HG03520 (cell line): Measurements from ENCODE around the gene CLDND2.
"Not testable (repeated sequence)": the region's sequence is repeated elsewhere in the genome, so short reads cannot be mapped to it uniquely, and the experiment has no call there.

Experiments
- ATAC-seq: cut with Tn5 transposase; IDR thresholded peaks from one replicate; pipeline ENCODE4 v1.9.1; 2021; ENCODE audit warnings: mild to moderate bottlenecking, moderate library complexity; ENCODE audit not compliant: unreplicated experiment

CLDND2 gene

GRCh38 chr19:51368366-51369282, at the start of gene CLDND2:
TSS of gene CLDND2 (minus strand) at chr19:51369003. CDS start at chr19:51368577, 426 bp downstream.
- ATAC-seq, result no peak

GRCh38 chr19:51417810-51418157, 49.0 kb upstream of the CLDND2 start:
- ATAC-seq, result no peak

GRCh38 chr19:51417107-51417809, 48.5 kb upstream of the CLDND2 start, which contains the start of gene SIGLEC10:
TSS of gene SIGLEC10 (minus strand) at chr19:51417642. CDS start at chr19:51417581, 61 bp downstream.
- peak; percentile 54 for ATAC-seq

GRCh38 chr19:51416422-51416821, 47.6 kb upstream of the CLDND2 start:
- not testable (repeated sequence) for ATAC-seq

DNA sequence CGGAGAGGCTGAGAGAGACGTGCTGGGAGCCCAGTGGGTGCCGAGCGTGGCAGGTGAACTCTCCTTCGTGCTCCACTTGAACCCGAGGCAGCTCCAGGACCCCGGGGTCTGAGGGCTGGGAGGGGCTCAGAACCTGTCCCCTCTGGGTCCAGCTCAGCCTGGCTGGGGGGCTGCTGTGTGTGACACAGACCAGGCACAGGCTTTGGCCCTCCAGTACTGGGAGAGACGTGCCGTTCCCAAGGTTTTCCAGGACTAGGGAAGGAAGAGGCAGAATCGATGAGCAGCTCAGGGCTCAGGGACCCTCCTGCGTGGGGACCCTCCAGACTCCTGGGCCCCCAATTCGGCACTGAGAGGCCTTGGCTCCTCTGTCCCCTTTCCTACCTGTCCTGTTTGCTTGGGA, 46.4 kb upstream of the CLDND2 start:
- no peak for ATAC-seq

DNA sequence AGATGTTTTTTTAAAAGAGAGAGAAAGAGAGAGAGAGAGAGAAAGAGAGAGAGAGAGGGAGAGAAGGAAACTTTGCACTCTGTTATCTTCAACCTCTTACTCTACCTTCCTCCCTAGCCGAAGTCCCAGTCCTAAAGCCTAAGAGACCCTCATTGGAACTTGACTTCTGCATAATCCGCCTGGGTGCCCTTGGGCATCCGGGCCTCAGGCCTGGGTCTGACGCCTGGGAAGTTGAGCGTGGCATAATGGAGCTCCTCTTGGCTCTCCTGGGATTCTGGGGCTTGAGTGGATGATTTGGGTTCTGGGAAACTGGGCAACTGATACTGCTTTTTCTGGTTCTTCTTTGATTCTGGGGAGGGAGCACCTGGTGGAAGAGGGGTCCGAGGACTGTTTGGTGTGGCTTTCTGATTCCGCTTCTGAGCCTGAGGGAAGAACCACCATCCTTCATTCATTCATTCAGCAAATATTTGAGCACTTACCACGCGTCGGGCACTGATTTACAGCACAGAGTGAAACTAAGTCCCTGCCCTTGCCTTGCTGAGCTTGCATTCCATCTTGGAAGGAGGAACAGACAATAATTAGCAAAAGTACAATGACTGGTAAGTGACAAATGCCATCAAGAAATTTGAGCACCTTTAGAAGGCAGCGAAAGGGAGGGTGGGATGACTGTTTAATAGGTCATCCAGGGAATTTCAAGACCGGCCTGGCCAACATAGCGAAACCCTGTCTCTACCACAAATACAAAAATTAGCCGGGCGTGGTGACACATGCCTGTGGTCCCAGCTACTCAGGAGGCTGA, 42.3 kb upstream of the CLDND2 start:
- no peak for ATAC-seq

DNA sequence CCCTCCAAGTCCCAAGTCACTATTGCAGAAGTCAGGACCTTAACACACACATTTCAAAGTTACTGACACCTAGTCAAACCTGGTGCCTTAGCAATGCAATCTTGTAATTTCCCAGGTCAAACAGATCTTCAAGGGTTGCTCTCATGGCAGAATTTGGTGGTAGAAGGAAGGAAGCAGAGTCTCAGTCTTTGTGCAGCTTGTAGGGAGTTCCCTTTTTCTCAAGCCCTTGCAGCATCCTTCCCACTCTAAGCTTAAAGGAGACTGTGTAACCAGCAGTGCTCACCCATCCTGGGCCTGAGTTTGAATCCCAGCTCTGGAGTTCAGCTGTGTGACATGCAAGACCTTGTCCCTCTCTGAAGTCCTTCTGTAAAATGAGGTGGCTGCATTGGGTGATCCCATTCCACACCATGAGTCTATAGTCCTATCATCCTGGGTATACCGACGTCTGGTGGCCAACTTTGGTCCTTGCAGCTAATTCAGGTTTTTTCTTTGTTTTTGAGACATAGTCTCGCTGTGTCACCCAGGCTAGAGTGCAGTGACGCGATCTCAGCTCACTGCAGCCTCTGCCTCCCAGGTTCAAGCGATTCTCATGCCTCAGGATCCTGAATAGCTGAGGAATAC, 38.8 kb upstream of the CLDND2 start:
- no peak for ATAC-seq

DNA sequence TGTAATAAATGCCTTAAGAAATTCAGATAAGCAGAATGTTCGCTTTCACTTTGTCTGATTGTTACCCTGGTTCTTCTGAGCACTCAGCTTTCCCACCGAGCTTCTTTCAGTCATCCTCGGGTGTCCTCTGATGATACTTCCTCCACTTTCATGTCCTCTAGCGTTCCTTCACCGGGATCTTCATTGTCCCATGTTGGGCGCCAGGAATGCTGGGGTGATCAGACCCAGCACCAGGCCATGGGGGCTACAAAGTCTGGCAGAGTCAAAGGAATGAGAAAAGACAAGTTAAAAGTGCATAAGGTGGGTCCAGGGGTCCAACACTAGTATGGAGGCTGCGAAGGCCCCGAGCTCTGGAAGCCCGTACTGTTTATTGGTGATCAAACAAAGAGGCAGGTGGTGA, 33.3 kb upstream of the CLDND2 start:
- ATAC-seq, result no peak

- ATAC-seq, result not testable (repeated sequence)
Measured at GRCh38 chr19:51399936-51400335, 31.1 kb upstream of the CLDND2 start.

GRCh38 chr19:51399231-51399630, 30.4 kb upstream of the CLDND2 start:
- ATAC-seq, result no peak

DNA sequence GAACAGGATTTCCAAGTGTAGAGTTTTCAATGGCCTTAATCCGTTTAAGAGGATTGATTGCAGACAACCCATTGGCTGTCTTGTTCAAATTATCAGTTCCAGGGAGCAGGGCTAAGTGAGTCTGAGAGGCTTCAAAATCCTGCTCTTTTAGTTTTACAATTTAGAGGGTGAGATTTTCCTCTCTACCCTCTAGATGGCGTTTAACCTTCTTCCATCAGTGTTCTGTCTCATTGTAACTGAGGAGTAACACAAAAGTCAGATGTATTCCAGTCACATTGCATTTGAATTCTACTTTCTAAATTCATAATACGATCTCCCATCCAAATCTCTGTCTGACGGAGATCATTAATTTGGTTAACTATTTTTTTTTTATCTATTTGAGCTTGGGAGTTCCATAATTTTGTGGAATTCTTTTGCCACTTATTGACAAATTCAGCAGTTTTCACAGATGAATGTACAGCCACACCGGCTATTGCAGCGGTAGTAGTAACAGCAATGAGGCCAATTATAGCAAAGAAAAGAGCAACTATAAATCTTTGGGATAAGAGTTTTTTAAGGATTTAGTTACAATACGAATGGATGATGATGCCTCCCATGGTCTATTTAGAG, 29.4 kb upstream of the CLDND2 start:
- ATAC-seq, result no peak

DNA sequence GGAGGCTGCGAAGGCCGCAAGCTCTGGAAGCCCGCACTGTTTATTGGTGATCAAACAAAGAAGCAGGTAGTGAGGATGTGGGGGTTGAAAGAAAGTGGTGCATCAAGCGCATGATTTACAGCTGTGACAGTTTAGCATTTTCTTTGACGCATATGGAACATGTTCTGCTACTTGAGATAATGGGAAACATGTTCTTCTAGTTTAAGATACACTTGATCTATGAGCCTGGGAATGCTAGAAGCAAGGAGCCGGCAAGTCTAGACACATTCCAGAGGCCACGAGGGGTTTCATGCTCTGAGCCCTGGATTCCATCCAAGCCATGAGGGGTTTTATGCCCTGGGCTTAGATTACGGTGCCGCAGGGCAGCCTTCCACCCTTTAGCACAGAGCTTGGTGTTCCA, 28.6 kb upstream of the CLDND2 start:
- not testable (repeated sequence) for ATAC-seq

DNA sequence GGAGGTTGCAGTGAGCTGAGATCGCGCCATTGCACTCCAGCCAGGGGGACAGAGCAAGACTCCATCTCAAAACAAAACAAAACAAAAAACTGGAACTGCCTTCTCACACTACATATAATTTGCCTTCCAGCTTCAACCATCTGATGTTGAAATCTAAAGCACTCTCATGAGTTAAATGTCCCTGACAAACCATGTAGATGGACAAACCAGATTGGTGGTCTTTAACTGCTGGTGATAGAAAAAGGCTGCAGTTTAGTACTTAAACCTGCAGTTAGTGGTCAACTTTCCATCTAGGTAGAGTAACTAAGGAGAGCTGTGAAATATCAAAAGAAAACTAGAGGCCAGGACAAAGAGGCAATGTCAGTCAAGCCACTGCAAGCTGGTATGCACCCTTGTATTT, 27.4 kb upstream of the CLDND2 start:
- ATAC-seq, result no peak

DNA sequence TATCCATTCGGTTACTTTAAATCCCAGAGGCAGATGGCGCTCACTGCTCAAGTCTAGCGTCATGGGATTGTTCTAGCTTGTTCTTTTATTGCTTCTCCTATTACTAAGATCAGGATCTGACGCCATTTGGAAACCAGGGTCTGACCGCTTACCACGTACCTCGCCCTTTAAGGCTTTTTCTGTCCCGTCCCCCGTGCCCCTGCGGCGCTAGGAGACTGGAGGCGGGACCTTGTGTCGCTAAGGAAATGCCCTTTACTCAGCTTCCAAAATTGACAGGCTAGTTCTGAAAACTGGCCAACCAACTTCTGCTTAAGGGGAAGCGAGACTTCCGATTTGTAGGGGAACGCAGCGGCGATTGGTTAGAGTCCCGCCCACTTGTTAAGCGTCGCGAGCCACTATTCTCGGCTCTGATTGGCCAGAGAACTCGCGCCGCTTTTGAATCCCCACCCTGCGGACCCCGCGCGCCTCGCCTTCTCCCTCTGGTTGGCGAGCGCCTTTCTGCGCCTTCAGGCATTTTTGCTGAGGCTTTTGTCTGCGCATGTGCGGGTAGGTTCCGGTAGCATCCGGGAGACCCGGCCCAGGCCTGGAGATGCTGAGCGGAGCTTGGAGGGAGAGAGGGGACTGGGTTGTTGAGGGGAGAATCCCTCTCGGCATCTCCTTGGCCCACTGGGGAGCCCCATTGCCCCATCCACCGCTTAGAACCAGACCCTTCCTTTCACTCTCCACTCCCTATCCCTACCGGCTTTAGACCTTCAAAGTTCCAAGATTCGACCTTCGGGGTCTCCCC, 25.4 kb upstream of the CLDND2 start:
- ATAC-seq, result peak; percentile 86

DNA sequence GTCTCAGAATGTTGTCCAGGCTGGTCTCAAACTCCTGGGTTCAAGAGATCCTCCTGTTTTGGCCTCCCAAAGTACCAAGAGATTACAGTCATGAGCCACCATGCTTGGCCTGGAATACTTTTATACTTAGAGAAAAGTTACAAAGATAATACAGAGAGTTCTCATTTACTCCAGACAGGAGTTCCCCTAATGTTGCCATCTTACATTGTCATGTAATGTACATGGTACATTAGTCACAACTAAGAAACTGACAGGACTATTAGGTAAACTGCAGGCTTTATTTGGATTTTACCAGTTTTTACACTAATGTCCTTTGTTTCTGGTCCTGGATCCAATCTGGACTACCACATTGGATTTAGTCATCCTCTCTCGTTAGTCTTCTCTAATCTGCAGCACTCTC, 23.9 kb upstream of the CLDND2 start:
- ATAC-seq, result no peak

DNA sequence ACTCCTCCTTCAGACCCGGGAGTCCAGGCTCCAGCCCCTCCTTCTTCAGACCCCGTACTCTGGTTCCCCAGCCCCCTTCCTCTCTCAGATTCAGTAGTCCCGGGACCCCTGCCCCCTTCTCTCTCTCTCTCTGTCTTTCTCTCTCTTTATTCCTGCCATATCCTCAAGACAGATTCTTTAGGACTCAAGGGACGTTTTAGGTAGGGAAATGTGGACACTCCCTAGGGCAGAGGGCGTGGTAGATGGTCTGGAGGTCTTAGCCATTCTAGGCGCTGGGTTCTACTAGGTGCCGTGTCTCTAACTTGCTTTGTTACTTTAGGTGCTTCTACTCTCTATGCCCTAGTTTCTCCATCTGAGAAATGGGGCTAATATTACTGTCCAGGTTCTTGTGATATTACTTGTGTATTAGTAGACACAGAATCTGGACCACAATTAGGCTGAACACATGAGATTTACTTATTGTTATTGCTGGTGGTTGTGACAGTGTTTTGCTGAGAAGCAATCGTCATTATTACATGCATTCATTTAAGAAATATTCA, 22.3 kb upstream of the CLDND2 start:
- ATAC-seq, result no peak

DNA sequence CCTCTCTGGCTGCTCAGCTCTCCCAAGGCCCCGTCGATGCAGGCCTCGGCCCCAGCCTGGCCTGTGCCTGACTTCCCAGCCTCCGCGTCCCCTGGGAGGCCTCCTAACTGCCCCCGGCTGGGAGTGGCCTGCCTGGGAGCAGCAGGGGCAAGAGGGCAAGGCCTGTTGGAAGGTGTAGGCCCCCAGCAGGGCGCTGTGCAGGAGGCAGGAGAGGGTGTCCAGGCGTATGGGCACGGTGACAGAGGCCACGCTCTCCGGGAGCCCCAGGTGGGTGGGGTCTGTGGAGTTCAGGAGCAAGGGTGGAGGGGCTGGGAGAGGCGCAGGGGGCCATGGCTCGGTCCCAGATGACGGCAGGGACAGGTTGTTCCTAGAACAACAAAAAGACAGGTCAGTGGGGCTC, 20.3 kb upstream of the CLDND2 start:
- no peak for ATAC-seq

DNA sequence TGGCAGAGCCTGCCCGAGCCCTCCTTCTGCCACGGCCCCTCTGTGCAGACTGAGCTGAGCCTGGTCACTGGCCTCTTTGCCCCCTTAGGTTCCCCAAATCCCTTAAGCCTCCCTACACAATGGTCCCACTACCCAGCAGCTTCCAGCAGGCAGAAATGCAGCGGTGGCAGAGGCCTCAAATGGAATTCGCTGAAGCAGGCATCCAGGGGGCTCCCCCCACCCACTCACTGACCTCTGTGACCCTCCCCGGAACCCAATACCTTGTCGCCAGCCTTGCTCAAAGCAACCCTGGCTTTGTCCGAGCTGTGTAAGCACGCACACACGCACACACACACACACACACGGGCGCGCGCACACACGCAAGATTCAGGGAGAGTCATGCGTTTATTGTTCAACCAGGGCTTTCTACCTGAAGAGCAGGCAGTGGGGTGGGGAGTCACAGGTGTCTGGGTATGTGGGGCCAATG, 19.2 kb upstream of the CLDND2 start, which contains the start of gene LIM2:
Gene LIM2, minus strand, starts transcription at position 51 of the 466 bp plus-strand sequence. CDS start 531 bp downstream, outside the sequence.
- ATAC-seq, result no peak

- ATAC-seq, result no peak
Measured at GRCh38 chr19:51386882-51387520, 18.2 kb upstream of the CLDND2 start.
